ENCODE data around the gene BAIAP2L2.
"Not testable (repeated sequence)": the region's sequence is repeated elsewhere in the genome, so short reads cannot be mapped to it uniquely, and the experiment has no call there.

BAIAP2L2 gene

DNA sequence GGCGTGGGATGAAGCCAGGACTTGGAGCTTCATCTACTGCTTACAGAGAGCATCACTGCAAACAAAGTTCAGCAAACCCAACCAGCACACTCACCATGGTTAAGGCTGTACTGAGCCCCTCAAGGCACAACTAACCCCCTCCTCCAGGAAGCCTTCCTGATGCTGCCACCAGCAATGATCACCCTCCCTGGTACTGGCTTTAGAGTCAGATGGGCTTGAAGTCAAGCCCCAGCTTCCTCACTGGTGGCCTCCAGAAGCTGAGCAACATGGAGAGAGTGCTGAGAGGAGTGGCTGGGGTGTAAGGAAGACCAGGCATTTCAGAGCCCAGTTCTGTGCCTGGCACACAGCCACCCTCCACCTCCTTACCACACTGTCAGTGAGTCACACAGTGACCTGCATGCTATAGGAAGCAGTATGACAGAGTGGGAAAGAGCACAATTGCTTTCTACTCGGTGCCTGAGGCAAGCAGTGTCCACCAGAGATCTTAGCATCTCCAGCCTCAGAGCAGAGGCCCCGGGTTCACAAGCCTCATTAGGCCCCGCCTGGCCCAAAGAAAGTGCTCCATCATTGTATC lies 24.7 kb upstream of the BAIAP2L2 start:
- no peaks in the 10 kb centered on the region for H3K4me1 Mint-ChIP-seq (ENCODE audit: low read depth)
- H3K9me3 Mint-ChIP-seq (ENCODE audit: low read depth): no peaks in the 10 kb centered on the region
- H3K27ac Mint-ChIP-seq: no peak overlapping the region
- H3K27me3 Mint-ChIP-seq: no peaks in the 10 kb centered on the region
- H3K36me3 Mint-ChIP-seq: peaks cover 6% of the 10 kb centered on the region
- no peak overlapping the region for H3K4me3 Mint-ChIP-seq

DNA sequence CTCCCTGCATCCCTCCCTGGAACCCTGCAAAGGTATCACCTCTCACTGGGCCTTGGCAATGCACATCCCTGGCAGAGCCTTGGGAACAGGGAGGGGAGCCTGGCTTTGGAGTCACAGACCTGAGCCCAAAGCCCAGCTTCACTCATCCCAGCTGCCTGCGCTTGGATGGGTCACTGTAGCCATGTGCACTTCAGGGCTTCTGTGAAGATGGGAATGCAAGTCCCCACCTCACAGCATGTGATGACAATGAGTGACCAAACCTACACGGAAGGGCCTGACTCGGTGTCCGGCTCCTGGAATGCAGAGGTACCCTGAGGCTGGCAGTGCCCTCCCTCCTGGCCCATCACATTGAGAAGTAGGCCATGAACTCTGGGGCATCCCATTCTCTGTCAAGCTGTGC lies 22.8 kb upstream of the BAIAP2L2 start:
- Mint-ChIP-seq H3K9me3 (ENCODE audit: low read depth) (no peaks in the 10 kb centered on the region), H3K4me3 (no peak overlapping the region), H3K4me1 (ENCODE audit: low read depth) (no peaks in the 10 kb centered on the region), H3K27ac (no peak overlapping the region), H3K27me3 (no peaks in the 10 kb centered on the region), H3K36me3 (peaks cover 6% of the 10 kb centered on the region)

DNA sequence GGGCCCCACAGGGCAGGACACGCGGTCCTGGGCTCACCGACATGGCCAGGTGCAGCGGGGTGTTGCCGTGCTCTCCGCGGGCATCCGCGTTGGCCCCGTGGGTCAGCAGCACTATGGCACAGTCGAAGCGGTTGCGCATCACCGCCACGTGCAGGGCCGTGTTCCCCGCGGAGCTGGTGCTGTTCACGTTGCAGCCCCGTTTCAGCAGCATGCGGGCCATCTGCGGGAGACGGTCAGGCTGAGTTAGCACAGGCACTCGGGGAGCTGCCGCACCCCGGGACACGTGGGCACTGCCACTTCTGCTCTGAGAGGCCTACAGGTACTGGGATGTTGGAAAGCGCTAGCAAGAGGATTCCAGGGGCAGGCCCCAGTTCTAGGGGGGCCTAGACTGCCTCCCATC lies 22.3 kb upstream of the BAIAP2L2 start:
- Mint-ChIP-seq H3K36me3 (peaks cover 6% of the 10 kb centered on the region), H3K4me3 (no peak overlapping the region), H3K27ac (no peak overlapping the region), H3K27me3 (no peaks in the 10 kb centered on the region), H3K4me1 (ENCODE audit: low read depth) (no peaks in the 10 kb centered on the region), H3K9me3 (ENCODE audit: low read depth) (no peaks in the 10 kb centered on the region)

DNA sequence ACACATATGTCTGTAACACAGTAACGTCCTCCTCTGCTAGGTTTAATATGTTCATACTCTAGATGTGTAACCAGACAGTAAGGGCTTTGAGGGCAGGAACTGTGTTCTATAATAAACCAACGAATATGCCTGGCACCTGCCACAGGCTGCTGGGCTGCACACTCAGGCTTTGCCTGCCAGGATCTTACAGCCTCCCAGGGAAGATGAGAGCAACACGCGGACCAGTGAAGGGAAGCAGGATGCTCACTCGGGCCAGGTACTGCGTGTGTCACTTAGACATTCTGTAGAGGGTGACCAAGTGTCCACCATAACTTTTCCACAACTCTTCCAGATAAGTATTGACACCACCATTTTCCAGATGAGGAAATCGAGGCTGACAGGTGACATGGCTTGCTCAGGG lies 21.7 kb upstream of the BAIAP2L2 start:
- Mint-ChIP-seq H3K27me3 (no peaks in the 10 kb centered on the region), H3K9me3 (ENCODE audit: low read depth) (no peaks in the 10 kb centered on the region), H3K27ac (no peak overlapping the region), H3K4me1 (ENCODE audit: low read depth) (no peaks in the 10 kb centered on the region), H3K4me3 (no peak overlapping the region), H3K36me3 (peaks cover 6% of the 10 kb centered on the region)

DNA sequence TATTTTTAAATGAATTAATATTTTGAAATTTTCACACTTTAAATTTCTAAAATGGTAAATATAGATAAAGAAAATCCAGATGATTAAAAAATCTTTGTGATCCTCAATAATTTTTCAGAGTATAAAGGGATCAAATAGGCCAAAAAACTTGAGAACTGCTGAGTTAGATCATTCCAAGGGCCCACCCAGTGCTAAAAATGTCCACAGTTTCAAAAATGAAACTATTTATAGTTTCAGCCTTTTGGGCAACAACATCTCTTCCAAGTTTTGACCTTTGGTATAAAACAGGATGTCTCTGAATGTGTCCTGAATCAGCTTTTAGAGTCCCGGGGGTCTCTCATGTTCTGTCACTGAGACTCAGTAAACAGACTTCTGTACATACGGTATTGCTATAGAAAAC lies 20.9 kb upstream of the BAIAP2L2 start:
- no peaks in the 10 kb centered on the region for H3K4me1 Mint-ChIP-seq (ENCODE audit: low read depth)
- H3K36me3 Mint-ChIP-seq: peaks cover 9% of the 10 kb centered on the region
- H3K27ac Mint-ChIP-seq: no peak overlapping the region
- H3K27me3 Mint-ChIP-seq: no peaks in the 10 kb centered on the region
- H3K4me3 Mint-ChIP-seq: no peak overlapping the region
- H3K9me3 Mint-ChIP-seq (ENCODE audit: low read depth): no peaks in the 10 kb centered on the region

DNA sequence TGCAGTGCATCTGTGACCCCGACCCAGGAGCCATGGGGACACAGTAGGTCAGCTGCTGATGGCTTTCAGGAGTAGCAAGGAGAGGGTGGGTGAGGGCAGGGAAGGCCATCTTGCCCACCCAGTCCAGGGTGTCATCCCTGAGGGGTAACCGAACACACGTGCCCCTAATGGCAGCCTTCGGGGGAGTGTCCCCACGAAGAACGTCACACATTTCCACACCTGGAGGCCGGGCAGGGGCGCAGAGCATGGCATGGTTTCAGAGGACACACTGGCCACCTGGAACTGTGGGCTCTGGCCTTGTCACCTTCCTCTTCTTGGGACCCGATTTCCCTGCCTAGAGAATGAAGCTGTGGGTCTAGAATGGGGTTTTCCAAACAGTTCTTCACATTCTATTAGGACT lies 19.4 kb upstream of the BAIAP2L2 start:
- Mint-ChIP-seq H3K36me3 (peaks cover 4% of the 10 kb centered on the region), H3K4me1 (ENCODE audit: low read depth) (no peaks in the 10 kb centered on the region), H3K4me3 (no peak overlapping the region), H3K9me3 (ENCODE audit: low read depth) (no peaks in the 10 kb centered on the region), H3K27ac (no peak overlapping the region), H3K27me3 (no peaks in the 10 kb centered on the region)

DNA sequence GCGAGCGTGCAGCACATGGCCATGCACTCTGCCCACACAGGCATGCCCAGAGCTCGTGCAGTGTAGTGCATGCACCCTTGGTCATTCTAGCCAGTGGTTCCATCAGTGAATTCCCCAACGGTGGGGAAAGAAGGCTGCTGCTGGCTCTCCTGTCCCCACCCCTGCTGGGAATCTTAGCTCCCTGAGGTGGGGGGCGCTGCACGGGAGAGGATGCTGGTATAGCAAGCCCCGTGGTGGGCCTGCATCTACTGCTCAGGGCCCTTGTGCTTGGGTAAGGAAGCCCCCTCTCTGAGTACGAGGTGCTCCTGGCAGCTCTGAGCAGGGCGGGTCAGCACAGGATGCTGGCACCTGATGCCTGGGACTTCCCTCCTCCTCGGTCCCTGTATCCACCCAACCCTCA lies 18.5 kb upstream of the BAIAP2L2 start:
- Mint-ChIP-seq H3K27me3 (no peaks in the 10 kb centered on the region), H3K36me3 (peaks cover 4% of the 10 kb centered on the region), H3K4me1 (ENCODE audit: low read depth) (peaks cover 1% of the 10 kb centered on the region), H3K27ac (no peak overlapping the region), H3K9me3 (ENCODE audit: low read depth) (no peaks in the 10 kb centered on the region), H3K4me3 (no peak overlapping the region)

DNA sequence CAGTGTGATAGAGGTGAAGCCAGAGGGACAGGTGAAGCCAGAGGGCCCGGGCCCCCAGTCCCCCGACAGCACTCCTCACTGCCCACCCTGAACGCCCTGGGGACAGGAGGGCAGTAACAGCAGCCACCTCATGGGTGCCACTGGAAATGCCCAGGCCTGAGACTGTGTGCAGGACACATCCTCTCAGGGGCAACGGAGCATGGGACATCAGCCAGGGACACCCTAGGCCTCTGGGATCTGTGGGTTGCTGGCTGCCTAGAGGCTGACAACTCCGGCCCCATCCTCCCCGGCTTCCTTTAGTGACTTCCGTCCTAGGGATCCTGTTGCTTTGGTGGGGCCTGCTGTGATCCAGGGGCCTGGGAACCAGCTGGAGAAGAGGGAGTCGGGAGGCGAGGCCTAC lies 17.4 kb upstream of the BAIAP2L2 start:
- Mint-ChIP-seq H3K9me3 (ENCODE audit: low read depth) (no peaks in the 10 kb centered on the region), H3K4me1 (ENCODE audit: low read depth) (peaks cover 1% of the 10 kb centered on the region), H3K4me3 (no peak overlapping the region), H3K27ac (no peak overlapping the region), H3K36me3 (peaks cover 4% of the 10 kb centered on the region), H3K27me3 (no peaks in the 10 kb centered on the region)

DNA sequence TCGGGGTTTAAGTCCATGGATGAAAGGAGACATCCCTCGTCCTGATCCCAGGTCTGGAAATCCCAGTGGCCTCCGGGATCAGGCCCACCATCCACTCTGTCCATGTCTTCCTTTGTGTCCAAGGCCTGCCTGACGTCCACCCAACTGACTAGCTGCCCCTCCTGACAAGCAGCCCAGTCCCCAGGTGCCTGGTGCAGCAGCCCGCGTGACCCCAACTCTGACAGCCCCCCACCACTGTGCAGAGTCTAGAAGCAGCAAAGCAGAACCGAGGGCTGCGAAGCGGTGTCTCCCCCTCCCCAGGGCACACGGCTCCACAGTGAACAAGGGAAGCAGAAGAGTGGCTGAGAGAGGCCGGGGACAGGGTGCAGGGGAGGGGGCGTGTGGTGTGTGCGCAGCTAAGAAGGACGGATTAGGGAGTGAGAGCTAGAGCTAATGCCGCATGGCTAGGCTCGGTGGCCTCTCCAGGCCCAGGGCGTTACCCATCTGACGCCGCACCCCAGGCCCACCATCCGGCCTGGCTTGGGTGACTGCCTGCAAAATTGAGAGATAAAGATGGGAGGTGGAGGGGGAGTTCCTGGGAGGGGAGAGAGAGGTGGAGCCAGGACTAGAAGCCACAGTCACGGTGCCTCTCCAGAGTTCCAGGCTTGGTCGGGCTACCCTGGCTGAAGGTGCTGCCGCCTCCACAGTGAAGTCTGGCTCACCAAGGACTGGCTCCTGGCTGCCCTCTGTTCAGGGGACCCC lies 16.6 kb upstream of the BAIAP2L2 start:
- H3K9me3 Mint-ChIP-seq (ENCODE audit: low read depth): no peaks in the 10 kb centered on the region
- no peak overlapping the region for H3K27ac Mint-ChIP-seq
- peaks cover 4% of the 10 kb centered on the region for H3K36me3 Mint-ChIP-seq
- H3K4me3 Mint-ChIP-seq: no peak overlapping the region
- H3K27me3 Mint-ChIP-seq: no peaks in the 10 kb centered on the region
- H3K4me1 Mint-ChIP-seq (ENCODE audit: low read depth): peaks cover 1% of the 10 kb centered on the region

DNA sequence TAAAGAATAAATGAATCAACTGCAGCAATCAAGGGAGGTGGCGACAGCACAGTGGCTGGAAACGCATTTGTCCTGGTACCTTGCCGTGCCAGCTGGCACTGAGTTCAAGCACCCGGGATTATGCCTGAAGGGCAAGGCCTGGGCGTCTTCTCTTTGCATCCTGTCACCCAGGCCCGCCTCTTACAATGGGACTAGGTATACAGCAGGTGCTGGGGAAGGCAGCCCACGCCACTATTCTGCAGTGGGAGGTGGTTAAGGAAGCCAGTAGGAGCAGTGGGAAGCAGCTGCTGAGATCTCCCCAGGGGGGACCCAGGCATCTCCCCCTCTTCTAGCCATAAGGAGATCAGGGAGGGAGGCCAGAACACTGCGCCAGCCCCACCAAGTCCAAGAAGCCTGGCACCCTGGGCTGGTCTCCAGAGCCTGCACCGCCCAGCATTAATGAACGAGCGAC lies 15.3 kb upstream of the BAIAP2L2 start:
- no peak overlapping the region for H3K27ac Mint-ChIP-seq
- H3K4me3 Mint-ChIP-seq: no peak overlapping the region
- peaks cover 1% of the 10 kb centered on the region for H3K4me1 Mint-ChIP-seq (ENCODE audit: low read depth)
- no peaks in the 10 kb centered on the region for H3K27me3 Mint-ChIP-seq
- H3K36me3 Mint-ChIP-seq: peaks cover 2% of the 10 kb centered on the region
- no peaks in the 10 kb centered on the region for H3K9me3 Mint-ChIP-seq (ENCODE audit: low read depth)

DNA sequence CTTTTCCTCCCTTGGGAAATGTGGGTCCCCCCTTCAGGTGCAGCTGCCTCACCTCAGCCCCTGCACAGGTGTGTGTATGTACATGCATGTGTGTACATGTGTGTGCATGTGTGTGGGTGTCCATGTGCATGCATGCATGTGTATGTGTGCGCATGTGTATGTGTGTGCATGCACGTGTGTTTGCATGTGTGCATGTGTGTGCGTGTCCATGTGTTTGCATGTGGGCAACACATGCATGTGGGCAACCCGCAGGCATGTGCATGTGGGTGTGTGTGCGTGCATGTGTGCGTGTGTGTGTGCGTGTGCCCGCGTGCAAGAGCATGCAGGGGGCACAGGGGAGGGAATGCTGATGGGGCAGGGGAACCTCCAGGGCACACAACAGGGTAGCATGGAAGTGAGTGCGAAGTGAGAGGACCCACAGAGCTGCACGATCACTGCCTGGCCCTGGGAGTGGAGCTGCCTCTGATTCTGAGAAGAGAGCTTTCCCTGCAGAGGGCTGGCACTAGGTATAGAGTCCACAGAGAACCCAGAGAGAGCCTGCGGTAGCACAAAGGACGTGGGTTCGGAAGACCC lies 14.6 kb upstream of the BAIAP2L2 start:
- Mint-ChIP-seq H3K9me3 (ENCODE audit: low read depth) (no peaks in the 10 kb centered on the region), H3K27me3 (no peaks in the 10 kb centered on the region), H3K4me1 (ENCODE audit: low read depth) (peaks cover 1% of the 10 kb centered on the region), H3K4me3 (no peak overlapping the region), H3K27ac (no peak overlapping the region), H3K36me3 (peaks cover 2% of the 10 kb centered on the region)

DNA sequence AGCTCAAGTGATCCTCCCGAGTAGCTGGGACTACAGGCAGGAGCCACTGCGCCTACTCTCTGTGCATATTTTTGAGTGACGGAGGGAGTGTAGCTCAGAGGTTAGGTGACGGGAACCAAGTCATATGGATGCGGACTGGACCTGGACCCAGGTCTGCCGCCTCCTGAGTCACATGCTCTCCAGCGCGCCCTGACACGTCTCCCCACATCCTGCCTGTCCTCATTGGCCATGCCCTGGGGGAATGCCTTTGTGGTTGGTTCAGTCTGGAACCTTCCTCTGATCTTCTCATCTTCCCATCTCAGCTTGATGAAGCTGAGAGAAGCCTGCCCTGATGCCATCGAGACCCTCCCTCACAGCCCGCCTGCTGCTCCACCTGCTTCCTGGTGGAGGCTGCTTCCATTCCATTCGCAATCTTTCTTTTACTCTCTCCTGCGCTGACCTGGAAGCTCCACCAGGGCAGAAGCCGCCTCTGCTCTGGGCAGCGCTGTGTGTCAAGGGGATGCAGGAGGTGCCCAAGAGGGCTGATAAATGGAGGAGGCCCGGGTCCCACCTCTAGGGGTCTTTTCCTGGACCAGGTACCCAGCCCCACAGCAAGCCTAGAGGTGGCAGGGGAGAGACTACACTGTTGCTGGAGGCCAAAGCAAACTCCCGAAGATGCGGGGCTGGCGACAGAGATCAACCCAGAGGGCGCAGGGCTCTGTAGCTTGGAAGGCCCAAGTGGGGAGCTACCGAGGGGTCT lies 13.9 kb upstream of the BAIAP2L2 start:
- no peaks in the 10 kb centered on the region for H3K9me3 Mint-ChIP-seq (ENCODE audit: low read depth)
- H3K4me3 Mint-ChIP-seq: no peak overlapping the region
- H3K27me3 Mint-ChIP-seq: no peaks in the 10 kb centered on the region
- H3K36me3 Mint-ChIP-seq: peaks cover 2% of the 10 kb centered on the region
- peaks cover 1% of the 10 kb centered on the region for H3K4me1 Mint-ChIP-seq (ENCODE audit: low read depth)
- H3K27ac Mint-ChIP-seq: no peak overlapping the region

DNA sequence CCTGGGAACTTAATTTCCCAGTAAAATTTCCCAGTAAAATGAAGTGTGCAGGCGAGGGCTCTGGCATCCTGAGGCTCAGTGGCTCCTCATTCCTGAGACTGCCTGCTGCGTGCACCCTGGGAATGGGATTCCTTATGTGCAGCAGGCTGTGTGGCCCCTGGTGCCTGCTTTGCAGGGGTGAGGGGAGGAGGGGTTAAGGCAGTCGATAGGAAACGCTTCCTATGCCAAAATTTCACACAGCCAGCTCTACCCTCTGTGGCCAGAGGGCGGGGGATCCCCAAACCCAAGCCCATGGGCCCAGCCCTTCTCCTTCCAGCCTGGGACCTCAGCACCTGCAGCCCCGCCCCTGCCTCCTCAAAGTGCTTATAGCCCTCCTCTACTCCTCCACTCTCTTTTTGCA lies 12.1 kb upstream of the BAIAP2L2 start:
- peaks cover 2% of the 10 kb centered on the region for H3K36me3 Mint-ChIP-seq
- H3K27me3 Mint-ChIP-seq: no peaks in the 10 kb centered on the region
- no peak overlapping the region for H3K4me3 Mint-ChIP-seq
- peaks cover 1% of the 10 kb centered on the region for H3K4me1 Mint-ChIP-seq (ENCODE audit: low read depth)
- H3K27ac Mint-ChIP-seq: no peak overlapping the region
- no peaks in the 10 kb centered on the region for H3K9me3 Mint-ChIP-seq (ENCODE audit: low read depth)

DNA sequence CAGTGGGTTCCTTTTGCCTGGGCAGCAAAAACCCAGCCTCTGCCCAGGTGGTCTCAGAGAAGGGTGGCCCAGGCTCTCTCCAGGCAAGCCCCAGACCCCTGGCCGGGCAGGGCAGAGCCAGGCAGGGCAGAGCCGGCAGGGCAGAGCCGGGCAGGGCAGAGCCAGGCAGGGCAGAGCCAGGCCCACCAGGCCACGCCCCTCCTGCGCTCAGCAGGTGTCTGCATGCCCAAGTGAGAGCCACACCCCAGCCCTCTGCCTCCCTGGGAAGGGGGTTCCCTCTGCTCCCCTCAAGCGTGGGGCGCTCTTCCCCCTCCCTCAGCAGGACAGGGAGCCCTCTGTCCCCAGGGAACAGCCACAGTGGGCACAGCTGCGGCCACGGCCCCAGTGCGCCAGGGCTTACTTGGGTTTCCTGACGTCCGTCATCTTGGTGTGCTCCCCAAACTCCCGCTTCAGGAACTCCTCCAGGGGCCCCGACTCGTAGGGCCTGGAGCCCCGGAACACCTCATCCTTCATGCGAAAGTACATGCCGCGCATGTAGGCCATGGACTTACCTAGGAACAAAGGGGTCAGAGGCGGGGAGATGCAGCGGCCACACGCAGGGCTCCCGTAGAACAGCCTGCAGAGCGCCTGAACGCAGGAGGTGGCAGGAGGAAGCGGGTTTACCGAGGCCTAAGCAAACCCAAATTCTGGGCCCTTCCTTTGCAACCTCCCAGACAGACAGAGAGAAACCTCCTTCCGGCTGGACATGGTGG lies 10.1 kb upstream of the BAIAP2L2 start:
- H3K27ac Mint-ChIP-seq: no peak overlapping the region
- no peaks in the 10 kb centered on the region for H3K9me3 Mint-ChIP-seq (ENCODE audit: low read depth)

DNA sequence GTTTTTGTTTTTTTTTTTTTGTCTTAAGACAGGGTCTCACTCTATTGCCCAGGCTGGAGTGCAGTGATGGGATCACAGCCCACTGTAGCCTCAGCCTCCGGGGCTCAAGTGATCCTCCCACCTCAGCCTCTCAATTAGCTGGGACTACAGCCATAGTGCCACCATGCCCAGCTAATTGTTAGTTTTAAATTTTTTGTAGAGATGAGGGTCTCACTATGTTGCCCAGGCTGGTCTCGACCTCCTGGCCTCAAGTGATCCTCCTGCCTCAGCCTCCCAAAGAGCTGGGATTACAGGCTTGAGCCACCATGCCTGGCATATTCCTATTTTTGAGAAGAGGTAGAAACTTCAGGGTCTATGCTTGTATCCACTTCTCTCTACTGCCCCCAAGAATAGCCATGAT lies 8.3 kb upstream of the BAIAP2L2 start:
- not testable (repeated sequence) for H3K4me3 Mint-ChIP-seq; H3K27me3 Mint-ChIP-seq; H3K4me1 Mint-ChIP-seq (ENCODE audit: low read depth); H3K27ac Mint-ChIP-seq; H3K9me3 Mint-ChIP-seq (ENCODE audit: low read depth); H3K36me3 Mint-ChIP-seq

More for the DNA sequence above, 10.1 kb upstream of the BAIAP2L2 start:
- H3K27me3 Mint-ChIP-seq: no peaks in the 10 kb centered on the region
- peaks cover 1% of the 10 kb centered on the region for H3K4me1 Mint-ChIP-seq (ENCODE audit: low read depth)
- H3K4me3 Mint-ChIP-seq: no peak overlapping the region
- no peaks in the 10 kb centered on the region for H3K36me3 Mint-ChIP-seq

Measured in activated naive CD8-positive, alpha-beta T cell (primary cell).